ENCODE results near the gene TPST2.
A peak's percentile ranks its signal among the peaks of the same experiment; 100 is the strongest.
"Not testable (repeated sequence)": the region's sequence is repeated elsewhere in the genome, so short reads cannot be mapped to it uniquely, and the experiment has no call there.

Gene TPST2

GRCh38 chr22:26589845-26590736, at the start of gene TPST2:
Gene TPST2 (minus strand): TSS chr22:26590132. CDS start chr22:26541630, 48,502 bp downstream.
- peak; percentile 76 for DNase-seq (ENCODE audit: low spot score)

- DNase-seq (ENCODE audit: low spot score): no peak
Measured at GRCh38 chr22:26636296-26636695, 46.4 kb upstream of the TPST2 start.

- DNase-seq (ENCODE audit: low spot score): no peak
Measured at GRCh38 chr22:26635117-26635516, 45.2 kb upstream of the TPST2 start.

- no peak for DNase-seq (ENCODE audit: low spot score)
Measured at GRCh38 chr22:26634189-26634588, 44.3 kb upstream of the TPST2 start.

- no peak for DNase-seq (ENCODE audit: low spot score)
Measured at GRCh38 chr22:26632422-26633155, 42.7 kb upstream of the TPST2 start.

GRCh38 chr22:26631282-26631681, 41.4 kb upstream of the TPST2 start:
- DNase-seq (ENCODE audit: low spot score): no peak

- no peak for DNase-seq (ENCODE audit: low spot score)
Measured at GRCh38 chr22:26629988-26630761, 40.2 kb upstream of the TPST2 start.

- DNase-seq (ENCODE audit: low spot score): no peak
Measured at GRCh38 chr22:26624803-26625202, 34.9 kb upstream of the TPST2 start.

GRCh38 chr22:26623984-26624383, 34.1 kb upstream of the TPST2 start:
- DNase-seq (ENCODE audit: low spot score): no peak

GRCh38 chr22:26621663-26622062, 31.7 kb upstream of the TPST2 start, which contains the start of gene CRYBA4:
Gene CRYBA4 (plus strand): TSS chr22:26621963. CDS start chr22:26622597, 634 bp downstream.
- DNase-seq (ENCODE audit: low spot score): no peak

- no peak for DNase-seq (ENCODE audit: low spot score)
Measured at GRCh38 chr22:26620197-26620596, 30.3 kb upstream of the TPST2 start.

- no peak for DNase-seq (ENCODE audit: low spot score)
Measured at GRCh38 chr22:26619510-26619909, 29.6 kb upstream of the TPST2 start.

- DNase-seq (ENCODE audit: low spot score): no peak
Measured at GRCh38 chr22:26618455-26618854, 28.5 kb upstream of the TPST2 start.

GRCh38 chr22:26617271-26618199, 27.6 kb upstream of the TPST2 start, which contains the start of gene CRYBB1:
Gene CRYBB1 (minus strand): TSS chr22:26618027. CDS start chr22:26616319, 1,708 bp downstream.
- no peak for DNase-seq (ENCODE audit: low spot score)

- DNase-seq (ENCODE audit: low spot score): no peak
Measured at GRCh38 chr22:26616650-26617049, 26.7 kb upstream of the TPST2 start.

- no peak for DNase-seq (ENCODE audit: low spot score)
Measured at GRCh38 chr22:26615830-26616435, 26.0 kb upstream of the TPST2 start.

GRCh38 chr22:26615149-26615548, 25.2 kb upstream of the TPST2 start:
- DNase-seq (ENCODE audit: low spot score): no peak

GRCh38 chr22:26614322-26614721, 24.4 kb upstream of the TPST2 start:
- no peak for DNase-seq (ENCODE audit: low spot score)

- not testable (repeated sequence) for DNase-seq (ENCODE audit: low spot score)
Measured at GRCh38 chr22:26613753-26614152, 23.8 kb upstream of the TPST2 start.

- DNase-seq (ENCODE audit: low spot score): no peak
Measured at GRCh38 chr22:26612652-26613051, 22.7 kb upstream of the TPST2 start.

GRCh38 chr22:26610996-26611395, 21.1 kb upstream of the TPST2 start:
- DNase-seq (ENCODE audit: low spot score): peak; percentile 42
